IMR-90 (cell line): ENCODE measurements around the gene GLT8D2.

ENCODE experiments used
- BHLHE40 ChIP-seq: fragments of 150-350 bp; IDR thresholded peaks from 2 replicates; pipeline ENCODE4 v1.6.1; 2016; ENCODE audit warnings: mild to moderate bottlenecking, low read depth, low read length
- CEBPB ChIP-seq: IDR thresholded peaks from 2 replicates; pipeline ENCODE4 v1.6.1; 2012; ENCODE audit warnings: low read depth, low read length, improper control_type of control experiment
- MAZ ChIP-seq: IDR thresholded peaks from 2 replicates; pipeline ENCODE4 v1.6.1; 2012; ENCODE audit warnings: low read depth, mild to moderate bottlenecking, low read length, improper control_type of control experiment, moderate library complexity, borderline replicate concordance
- POLR2A ChIP-seq: IDR thresholded peaks from 2 replicates; pipeline ENCODE4 v1.6.1; 2012; ENCODE audit warnings: mild to moderate bottlenecking, low read depth, low read length
- RAD21 ChIP-seq: IDR thresholded peaks from 2 replicates; pipeline ENCODE4 v1.6.1; 2012; ENCODE audit warnings: low read length, improper control_type of control experiment
- RFX5 ChIP-seq: IDR thresholded peaks from 2 replicates; pipeline ENCODE4 v1.8.0; 2012; ENCODE audit warnings: low read depth, mild to moderate bottlenecking, low read length, moderate library complexity
- SMC3 ChIP-seq: fragments of 150-350 bp; IDR thresholded peaks from 2 replicates; pipeline ENCODE4 v1.6.1; 2016; ENCODE audit warnings: low read depth, mild to moderate bottlenecking, antibody characterized with exemption, low read length, moderate library complexity
- TF ChIP-seq, protein P1 (sequence below): fragments of 150-350 bp; IDR thresholded peaks from 2 replicates; pipeline ENCODE4 v1.6.1; 2017; ENCODE audit warnings: mild to moderate bottlenecking, antibody characterized with exemption, low read length, low read depth
- TF ChIP-seq, protein P2 (sequence below): conservative IDR thresholded peaks from 2 replicates; pipeline ENCODE4 v1.5.1; 2012; ENCODE audit warnings: mild to moderate bottlenecking, low read depth, low read length, improper control_type of control experiment
- TF ChIP-seq, protein P3 (sequence below): fragments of 150-350 bp; IDR thresholded peaks from 2 replicates; pipeline ENCODE4 v1.6.1; 2016; ENCODE audit warnings: low read depth, mild to moderate bottlenecking, low read length, moderate library complexity, borderline replicate concordance

DNA sequence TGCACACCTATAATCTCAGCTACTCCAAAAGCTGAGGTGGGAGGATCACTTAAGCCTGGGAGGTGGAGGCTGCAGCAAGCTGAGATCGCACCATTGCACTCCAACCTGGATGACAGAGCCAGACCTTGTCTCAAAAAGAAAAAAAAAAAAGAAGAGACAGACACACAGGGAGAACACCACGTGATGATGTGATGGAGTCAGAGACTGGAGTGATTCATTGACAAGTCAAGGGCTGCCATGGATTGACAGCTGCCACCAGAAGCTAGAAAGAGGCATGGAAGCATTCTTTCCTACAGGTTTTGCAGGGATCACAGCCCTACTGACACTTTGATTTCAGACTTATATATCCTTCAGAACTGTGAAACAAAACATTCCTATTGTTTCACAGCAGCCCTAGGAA, 10.8 kb upstream of the GLT8D2 start:
- TF ChIP-seq BHLHE40 (no peak), RFX5 (no peak), POLR2A (no peak), CEBPB (no peak), SMC3 (no peak), RAD21 (no peak), MAZ (no peak)
- TF ChIP-seq, protein P1, sequence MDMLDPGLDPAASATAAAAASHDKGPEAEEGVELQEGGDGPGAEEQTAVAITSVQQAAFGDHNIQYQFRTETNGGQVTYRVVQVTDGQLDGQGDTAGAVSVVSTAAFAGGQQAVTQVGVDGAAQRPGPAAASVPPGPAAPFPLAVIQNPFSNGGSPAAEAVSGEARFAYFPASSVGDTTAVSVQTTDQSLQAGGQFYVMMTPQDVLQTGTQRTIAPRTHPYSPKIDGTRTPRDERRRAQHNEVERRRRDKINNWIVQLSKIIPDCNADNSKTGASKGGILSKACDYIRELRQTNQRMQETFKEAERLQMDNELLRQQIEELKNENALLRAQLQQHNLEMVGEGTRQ = no peak; the same call in 1 of the 2 replicates
- TF ChIP-seq, protein P2, sequence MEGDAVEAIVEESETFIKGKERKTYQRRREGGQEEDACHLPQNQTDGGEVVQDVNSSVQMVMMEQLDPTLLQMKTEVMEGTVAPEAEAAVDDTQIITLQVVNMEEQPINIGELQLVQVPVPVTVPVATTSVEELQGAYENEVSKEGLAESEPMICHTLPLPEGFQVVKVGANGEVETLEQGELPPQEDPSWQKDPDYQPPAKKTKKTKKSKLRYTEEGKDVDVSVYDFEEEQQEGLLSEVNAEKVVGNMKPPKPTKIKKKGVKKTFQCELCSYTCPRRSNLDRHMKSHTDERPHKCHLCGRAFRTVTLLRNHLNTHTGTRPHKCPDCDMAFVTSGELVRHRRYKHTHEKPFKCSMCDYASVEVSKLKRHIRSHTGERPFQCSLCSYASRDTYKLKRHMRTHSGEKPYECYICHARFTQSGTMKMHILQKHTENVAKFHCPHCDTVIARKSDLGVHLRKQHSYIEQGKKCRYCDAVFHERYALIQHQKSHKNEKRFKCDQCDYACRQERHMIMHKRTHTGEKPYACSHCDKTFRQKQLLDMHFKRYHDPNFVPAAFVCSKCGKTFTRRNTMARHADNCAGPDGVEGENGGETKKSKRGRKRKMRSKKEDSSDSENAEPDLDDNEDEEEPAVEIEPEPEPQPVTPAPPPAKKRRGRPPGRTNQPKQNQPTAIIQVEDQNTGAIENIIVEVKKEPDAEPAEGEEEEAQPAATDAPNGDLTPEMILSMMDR = no peak
- TF ChIP-seq, protein P3, sequence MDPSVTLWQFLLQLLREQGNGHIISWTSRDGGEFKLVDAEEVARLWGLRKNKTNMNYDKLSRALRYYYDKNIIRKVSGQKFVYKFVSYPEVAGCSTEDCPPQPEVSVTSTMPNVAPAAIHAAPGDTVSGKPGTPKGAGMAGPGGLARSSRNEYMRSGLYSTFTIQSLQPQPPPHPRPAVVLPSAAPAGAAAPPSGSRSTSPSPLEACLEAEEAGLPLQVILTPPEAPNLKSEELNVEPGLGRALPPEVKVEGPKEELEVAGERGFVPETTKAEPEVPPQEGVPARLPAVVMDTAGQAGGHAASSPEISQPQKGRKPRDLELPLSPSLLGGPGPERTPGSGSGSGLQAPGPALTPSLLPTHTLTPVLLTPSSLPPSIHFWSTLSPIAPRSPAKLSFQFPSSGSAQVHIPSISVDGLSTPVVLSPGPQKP = no peak
